Mononuclear cell (primary cell): ENCODE data around the gene PDE10A. TPM values are rescaled to one million over a fixed set of nuclear protein-coding genes. Genes with fewer than 3 reads are reported as not detected.
"Not testable (repeated sequence)": the region's sequence is repeated elsewhere in the genome, so short reads cannot be mapped to it uniquely, and the experiment has no call there.

ENCODE experiments used
- H3K27me3 ChIP-seq: 2 replicates; pipeline ENCODE4 v1.6.0; 2011; ENCODE audit warnings: low read length, control low read depth; ENCODE audit not compliant: insufficient read depth
- H3K4me1 ChIP-seq: 2 replicates; pipeline ENCODE4 v1.5.1; 2011; ENCODE audit warnings: mild to moderate bottlenecking, low read length, control low read depth; ENCODE audit not compliant: insufficient read depth
- H3K4me3 ChIP-seq: 2 replicates; pipeline ENCODE4 v1.5.1; 2011; ENCODE audit warnings: mild to moderate bottlenecking, low read length, moderate library complexity
- H3K9me3 ChIP-seq: 2 replicates; pipeline ENCODE4 v1.5.1; 2011; ENCODE audit warnings: low read depth, mild to moderate bottlenecking, control low read depth, low read length
- total RNA-seq: library from RNA; depleted of rRNA; stranded (reverse); fragments of >200 nt; gene quantifications from one replicate; pipeline ENCODE4 v1.2.3, GENCODE V29; 2012

The PDE10A gene
- total RNA-seq, 1 donor: 0.10 TPM

GRCh38 chr6:165605182-165605875, 57.7 kb downstream of the PDE10A start:
- Histone ChIP-seq H3K4me1 (no peaks in the 10 kb centered on the region), H3K4me3 (no peak overlapping the region), H3K27me3 (no peaks in the 10 kb centered on the region), H3K9me3 (no peaks in the 10 kb centered on the region)

GRCh38 chr6:165602291-165602690, 60.8 kb downstream of the PDE10A start:
- Histone ChIP-seq H3K4me3 (no peak overlapping the region), H3K27me3 (no peaks in the 10 kb centered on the region), H3K9me3 (no peaks in the 10 kb centered on the region), H3K4me1 (no peaks in the 10 kb centered on the region)

GRCh38 chr6:165600606-165601005, 62.4 kb downstream of the PDE10A start:
- Histone ChIP-seq H3K9me3 (no peaks in the 10 kb centered on the region), H3K4me1 (no peaks in the 10 kb centered on the region), H3K27me3 (no peaks in the 10 kb centered on the region), H3K4me3 (no peak overlapping the region)

- Histone ChIP-seq H3K4me1 (no peaks in the 10 kb centered on the region), H3K27me3 (no peaks in the 10 kb centered on the region), H3K9me3 (no peaks in the 10 kb centered on the region), H3K4me3 (no peak overlapping the region)
Observed at GRCh38 chr6:165599596-165600487, 63.2 kb downstream of the PDE10A start.

DNA sequence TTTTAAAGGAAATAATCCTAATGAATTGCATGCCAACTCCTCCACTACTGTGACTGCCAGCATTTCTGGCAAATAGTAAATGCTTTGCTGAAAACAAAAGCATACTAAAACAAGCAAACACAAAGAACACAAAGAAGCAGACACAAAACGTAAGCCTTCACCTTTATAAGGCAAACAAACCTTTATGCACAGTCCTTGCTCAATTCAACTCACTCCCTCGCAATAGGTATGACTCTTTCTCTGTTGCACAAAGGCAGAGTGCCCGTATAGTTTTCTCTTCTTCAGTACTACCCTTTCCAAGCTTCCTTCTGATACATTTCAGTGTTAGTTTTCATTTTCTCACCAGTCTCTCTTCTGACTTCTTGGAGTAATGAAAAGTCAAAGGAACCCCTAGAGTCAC, 63.9 kb downstream of the PDE10A start:
- H3K4me3 ChIP-seq: no peak overlapping the region
- H3K4me1 ChIP-seq: no peaks in the 10 kb centered on the region
- H3K27me3 ChIP-seq: no peaks in the 10 kb centered on the region
- H3K9me3 ChIP-seq: no peaks in the 10 kb centered on the region

- no peaks in the 10 kb centered on the region for H3K4me1 ChIP-seq
Observed at GRCh38 chr6:165597821-165598220, 65.2 kb downstream of the PDE10A start.

GRCh38 chr6:165594584-165595333, 68.3 kb downstream of the PDE10A start:
- no peaks in the 10 kb centered on the region for H3K9me3 ChIP-seq
- no peaks in the 10 kb centered on the region for H3K4me1 ChIP-seq
- no peak overlapping the region for H3K4me3 ChIP-seq
- no peaks in the 10 kb centered on the region for H3K27me3 ChIP-seq

More at GRCh38 chr6:165597821-165598220, 65.2 kb downstream of the PDE10A start:
- Histone ChIP-seq H3K4me3 (no peak overlapping the region), H3K9me3 (no peaks in the 10 kb centered on the region), H3K27me3 (no peaks in the 10 kb centered on the region)

DNA sequence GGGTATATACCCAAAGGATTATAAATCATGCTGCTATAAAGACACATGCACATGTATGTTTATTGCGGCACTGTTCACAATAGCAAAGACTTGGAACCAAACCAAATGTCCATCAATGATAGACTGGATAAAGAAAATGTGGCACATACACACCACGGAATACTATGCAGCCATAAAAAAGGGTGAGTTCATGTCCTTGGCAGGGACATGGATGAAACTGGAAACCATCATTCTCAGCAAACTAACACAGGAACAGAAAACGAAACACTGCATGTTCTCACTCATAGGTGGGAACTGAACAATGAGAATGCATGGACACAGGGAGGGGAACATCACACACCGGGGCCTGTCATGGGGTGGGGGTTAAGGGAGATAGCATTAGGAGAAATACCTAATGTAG, 70.1 kb downstream of the PDE10A start:
- not testable (repeated sequence) for H3K4me3 ChIP-seq, H3K9me3 ChIP-seq, H3K4me1 ChIP-seq, H3K27me3 ChIP-seq

- no peaks in the 10 kb centered on the region for H3K4me1 ChIP-seq
- no peaks in the 10 kb centered on the region for H3K9me3 ChIP-seq
- H3K4me3 ChIP-seq: no peak overlapping the region
- H3K27me3 ChIP-seq: no peaks in the 10 kb centered on the region
Observed at GRCh38 chr6:165588515-165588914, 74.5 kb downstream of the PDE10A start.

DNA sequence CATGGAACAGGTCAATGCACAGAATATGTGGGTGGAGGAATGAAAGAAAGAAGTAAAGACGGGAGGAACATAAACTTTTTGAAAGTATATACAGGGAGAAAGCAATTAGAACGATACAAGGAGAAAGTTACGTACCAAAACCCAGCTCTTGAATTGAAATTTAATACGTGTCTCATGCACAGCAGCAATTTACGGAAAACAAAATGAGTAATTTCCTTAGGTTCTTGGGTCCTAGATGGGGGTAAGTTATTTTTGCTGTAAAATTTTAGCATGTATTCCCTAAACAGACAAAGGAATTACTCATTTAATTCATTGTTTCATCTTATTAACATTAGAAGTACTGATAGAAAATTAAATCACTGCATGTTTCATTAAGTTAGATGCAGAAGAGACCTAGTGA, 75.8 kb downstream of the PDE10A start:
- no peaks in the 10 kb centered on the region for H3K27me3 ChIP-seq
- no peak overlapping the region for H3K4me3 ChIP-seq
- no peaks in the 10 kb centered on the region for H3K9me3 ChIP-seq
- no peaks in the 10 kb centered on the region for H3K4me1 ChIP-seq

DNA sequence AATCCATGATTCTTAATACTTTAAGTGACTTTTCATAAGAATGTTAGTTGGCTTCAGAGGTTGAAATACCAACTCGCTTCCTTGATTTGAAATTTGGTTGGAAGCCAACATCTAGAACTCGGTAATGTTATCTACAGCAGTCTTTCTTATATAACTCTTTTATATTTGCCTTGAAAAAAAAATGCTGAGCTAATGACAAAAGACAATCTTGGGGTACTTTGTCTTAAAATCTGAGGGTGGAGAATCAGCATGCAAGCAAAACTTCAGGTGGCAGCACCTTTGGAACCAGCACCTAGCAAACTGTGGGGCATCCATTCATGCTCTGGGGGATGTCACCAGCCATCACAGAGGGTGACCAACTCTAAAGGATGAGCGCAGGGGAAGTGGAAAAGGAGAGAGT, 76.3 kb downstream of the PDE10A start:
- no peak overlapping the region for H3K4me3 ChIP-seq
- no peaks in the 10 kb centered on the region for H3K9me3 ChIP-seq
- no peaks in the 10 kb centered on the region for H3K27me3 ChIP-seq
- H3K4me1 ChIP-seq: no peaks in the 10 kb centered on the region

GRCh38 chr6:165585060-165585459, 78.0 kb downstream of the PDE10A start:
- Histone ChIP-seq H3K4me3 (no peak overlapping the region), H3K4me1 (no peaks in the 10 kb centered on the region), H3K9me3 (no peaks in the 10 kb centered on the region), H3K27me3 (no peaks in the 10 kb centered on the region)

- Histone ChIP-seq H3K4me1 (no peaks in the 10 kb centered on the region), H3K4me3 (no peak overlapping the region), H3K9me3 (no peaks in the 10 kb centered on the region), H3K27me3 (no peaks in the 10 kb centered on the region)
Observed at GRCh38 chr6:165584541-165584940, 78.5 kb downstream of the PDE10A start.

DNA sequence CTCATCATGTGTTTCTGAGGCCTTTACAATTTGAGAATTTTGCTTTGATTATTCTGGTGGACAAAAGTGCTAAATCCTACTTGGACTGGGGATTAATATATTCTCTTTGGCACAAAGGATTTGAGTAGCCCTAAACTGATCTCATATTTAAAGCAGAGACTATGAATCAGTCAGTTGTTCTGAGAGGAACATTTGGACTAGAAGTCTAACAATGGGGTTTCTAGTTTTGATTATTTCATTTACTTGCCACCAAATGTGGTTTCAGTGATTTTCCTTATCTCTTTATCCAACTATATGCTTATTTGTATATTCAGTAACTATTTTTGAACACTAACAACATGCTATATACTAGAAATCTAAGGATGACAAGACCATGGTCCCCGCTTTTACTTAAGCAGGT, 81.4 kb downstream of the PDE10A start:
- Histone ChIP-seq H3K9me3 (no peaks in the 10 kb centered on the region), H3K27me3 (no peaks in the 10 kb centered on the region), H3K4me1 (no peaks in the 10 kb centered on the region), H3K4me3 (no peak overlapping the region)

DNA sequence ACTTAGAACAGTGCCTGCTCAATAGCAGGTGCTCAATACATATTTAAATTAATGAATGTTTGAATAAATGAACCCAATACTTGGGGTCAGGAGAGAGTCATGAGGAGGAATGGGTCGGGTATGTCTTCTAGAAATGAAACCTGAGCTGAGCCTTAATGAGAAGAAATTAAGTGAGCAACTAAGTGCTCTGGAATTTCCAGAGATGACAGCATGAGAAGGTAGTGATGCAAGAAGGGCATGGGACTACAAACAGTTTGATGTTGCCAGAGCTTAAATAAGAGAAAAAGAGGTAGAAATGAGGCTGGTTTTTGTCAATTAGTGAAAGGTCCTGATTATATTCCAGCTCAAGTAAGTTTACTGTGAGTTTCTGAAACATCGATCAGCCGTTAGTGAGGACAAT, 82.9 kb downstream of the PDE10A start:
- Histone ChIP-seq H3K4me1 (no peaks in the 10 kb centered on the region), H3K27me3 (no peaks in the 10 kb centered on the region), H3K4me3 (no peak overlapping the region), H3K9me3 (no peaks in the 10 kb centered on the region)
